ENCODE measurements around the gene LGI1. TPM values are rescaled to one million over a fixed set of nuclear protein-coding genes. Genes with fewer than 3 reads are reported as not detected.

LGI1 gene
- polyA plus RNA-seq, 1 donor = 34.6 TPM

GRCh38 chr10:93755443-93756116 lies 2.2 kb upstream of the LGI1 start:
- no peak for DNase-seq (ENCODE audit: low read depth)

GRCh38 chr10:93756118-93756517 lies 1.6 kb upstream of the LGI1 start:
- no peak for DNase-seq (ENCODE audit: low read depth)

- no peak for DNase-seq (ENCODE audit: low read depth)
Measured at GRCh38 chr10:93757136-93757535, 600 bp upstream of the LGI1 start.

DNA sequence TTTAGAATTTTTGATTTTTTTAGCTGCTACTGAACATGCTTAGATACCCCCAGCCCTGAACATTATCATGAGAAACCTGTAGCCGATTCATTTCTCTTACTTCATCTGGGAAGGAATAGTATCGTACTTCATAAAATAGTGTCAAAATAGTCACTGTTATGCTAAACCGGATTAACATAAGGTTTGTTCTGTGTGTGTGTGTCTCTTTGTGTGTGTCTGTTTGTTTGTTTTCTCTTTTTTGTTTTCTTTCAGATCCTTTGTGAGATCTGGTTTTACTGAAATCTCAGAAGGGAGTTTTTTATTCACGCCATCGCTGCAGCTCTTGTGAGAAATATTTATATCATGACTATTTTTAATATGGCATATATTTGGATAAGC lies 761 bp downstream of the LGI1 start:
- DNase-seq (ENCODE audit: low read depth) = no peak

- DNase-seq (ENCODE audit: low read depth) = no peak
Measured at GRCh38 chr10:93758891-93759410, 1.2 kb downstream of the LGI1 start.

DNA sequence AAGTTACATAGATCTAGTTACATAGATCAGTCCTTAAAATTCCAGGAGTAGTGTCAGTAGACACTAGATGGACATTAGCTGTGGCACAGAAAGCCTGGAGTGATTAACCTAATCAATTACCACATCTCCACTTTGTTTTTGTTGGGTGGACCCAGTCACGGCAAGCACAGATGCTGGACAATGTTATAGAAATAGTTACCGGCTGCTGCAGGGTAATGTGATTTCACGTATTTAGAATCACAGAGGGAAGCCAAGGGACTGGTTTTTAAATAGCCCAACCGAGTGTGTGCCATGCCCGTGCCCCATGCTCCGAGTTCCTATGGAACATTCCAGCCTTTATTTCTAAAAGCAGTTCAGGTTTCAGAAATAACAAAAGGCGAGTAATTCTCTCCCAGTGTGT lies 2.8 kb downstream of the LGI1 start:
- no peak for DNase-seq (ENCODE audit: low read depth)

- DNase-seq (ENCODE audit: low read depth) = no peak
Measured at GRCh38 chr10:93762979-93763391, 5.2 kb downstream of the LGI1 start.

DNA sequence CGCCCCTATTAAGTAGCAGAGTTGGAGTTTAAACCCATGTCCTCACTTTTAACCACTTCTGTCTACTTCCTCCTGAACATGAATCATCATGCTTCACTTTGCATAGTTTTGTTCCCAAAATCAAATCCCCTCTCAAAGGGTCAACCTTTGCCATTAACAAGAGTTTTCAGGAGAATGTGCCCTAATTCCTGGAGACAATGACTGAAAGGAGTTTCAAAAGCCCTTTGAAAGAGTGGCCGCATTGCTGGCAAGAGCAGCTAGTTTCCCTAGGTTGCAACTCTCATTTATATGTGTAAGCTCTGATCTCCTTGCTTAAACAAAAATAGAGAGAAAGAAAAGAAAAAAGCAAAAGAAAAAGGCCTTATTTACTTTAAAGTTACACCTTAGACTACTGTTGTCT lies 9.2 kb downstream of the LGI1 start:
- no peak for DNase-seq (ENCODE audit: low read depth)

- no peak for DNase-seq (ENCODE audit: low read depth)
Measured at GRCh38 chr10:93767724-93768399, 10.1 kb downstream of the LGI1 start.

- no peak for DNase-seq (ENCODE audit: low read depth)
Measured at GRCh38 chr10:93768892-93769291, 11.2 kb downstream of the LGI1 start.

DNA sequence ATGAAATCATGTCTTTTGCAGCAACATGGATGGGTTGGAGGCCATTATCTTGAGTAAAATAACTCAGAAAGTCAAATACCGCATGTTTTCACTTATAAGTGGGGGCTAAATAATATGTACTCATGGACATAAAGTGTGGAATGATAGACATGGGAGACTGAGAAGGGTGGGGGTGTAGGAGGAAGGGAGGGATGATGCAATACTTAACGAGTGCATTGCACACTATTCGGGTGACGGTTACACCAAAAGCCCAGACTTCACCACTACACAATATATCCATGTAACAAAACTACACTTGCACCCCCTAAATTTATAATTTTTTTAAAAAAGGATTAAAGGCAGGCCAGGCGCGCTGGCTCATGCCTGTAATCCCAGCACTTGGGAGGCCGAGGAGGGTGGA lies 13.6 kb downstream of the LGI1 start:
- DNase-seq (ENCODE audit: low read depth) = no peak

DNA sequence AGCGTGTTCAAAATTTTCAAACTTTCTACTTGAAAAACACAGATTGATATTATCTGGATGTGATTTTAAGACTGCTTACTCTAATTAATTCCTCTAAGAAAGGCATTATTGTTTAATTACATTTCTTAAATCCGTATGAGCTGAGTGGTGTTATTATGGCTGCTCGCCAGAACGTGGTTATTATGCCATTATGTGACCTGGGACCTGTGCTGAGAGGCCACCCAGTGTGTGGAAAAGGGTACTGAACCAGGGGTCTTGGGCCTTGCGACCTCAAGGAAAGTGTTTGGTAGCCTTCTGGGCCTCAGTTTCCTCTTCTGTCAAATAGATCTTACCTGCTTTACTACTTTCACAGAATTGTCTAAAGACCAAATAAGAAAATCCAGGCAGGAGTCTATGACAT lies 15.4 kb downstream of the LGI1 start:
- DNase-seq (ENCODE audit: low read depth) = no peak

GRCh38 chr10:93773705-93774104 lies 16.0 kb downstream of the LGI1 start:
- no peak for DNase-seq (ENCODE audit: low read depth)

GRCh38 chr10:93775356-93775755 lies 17.6 kb downstream of the LGI1 start:
- no peak for DNase-seq (ENCODE audit: low read depth)

GRCh38 chr10:93777092-93777491 lies 19.4 kb downstream of the LGI1 start:
- DNase-seq (ENCODE audit: low read depth) = no peak

- no peak for DNase-seq (ENCODE audit: low read depth)
Measured at GRCh38 chr10:93784059-93784458, 26.3 kb downstream of the LGI1 start.

DNA sequence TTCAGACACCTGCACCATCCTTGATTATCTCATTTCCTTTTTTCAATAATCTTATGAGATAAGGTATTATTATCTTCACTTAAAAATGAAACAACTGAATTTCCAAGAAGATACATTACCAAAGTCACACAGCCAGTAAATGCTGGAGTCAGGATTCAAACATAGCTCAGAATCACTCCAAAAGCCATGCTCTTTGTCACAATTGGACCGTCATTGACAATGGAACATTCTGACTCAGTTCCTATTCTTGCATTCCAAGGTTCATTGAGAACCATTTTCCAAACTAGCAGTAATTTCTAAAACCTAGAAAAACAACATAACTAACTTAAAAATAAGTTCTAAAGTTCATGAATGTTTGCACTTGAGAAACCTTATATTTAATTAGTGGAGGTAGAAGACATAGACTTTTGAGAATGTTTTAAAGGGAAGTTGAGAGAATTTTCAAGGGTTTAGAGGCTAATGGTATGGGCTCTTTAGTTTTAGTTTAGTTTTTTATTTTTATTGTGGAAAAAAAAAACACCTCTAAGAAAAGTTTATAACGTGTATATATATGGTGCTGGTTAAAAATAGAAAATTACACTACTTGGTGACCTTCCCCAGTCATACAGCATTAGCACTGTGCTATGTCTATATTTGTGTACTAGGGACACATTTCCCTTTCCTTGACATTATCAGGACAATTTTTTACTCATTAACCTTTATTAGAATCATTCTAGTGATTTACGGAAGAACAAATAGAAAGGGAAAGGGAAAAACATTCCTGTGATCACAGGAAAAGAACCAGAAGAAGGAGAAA lies 30.9 kb downstream of the LGI1 start:
- DNase-seq (ENCODE audit: low read depth) = no peak

GRCh38 chr10:93790439-93790838 lies 32.7 kb downstream of the LGI1 start:
- no peak for DNase-seq (ENCODE audit: low read depth)

GRCh38 chr10:93796167-93796566 lies 38.4 kb downstream of the LGI1 start:
- DNase-seq (ENCODE audit: low read depth) = no peak

DNA sequence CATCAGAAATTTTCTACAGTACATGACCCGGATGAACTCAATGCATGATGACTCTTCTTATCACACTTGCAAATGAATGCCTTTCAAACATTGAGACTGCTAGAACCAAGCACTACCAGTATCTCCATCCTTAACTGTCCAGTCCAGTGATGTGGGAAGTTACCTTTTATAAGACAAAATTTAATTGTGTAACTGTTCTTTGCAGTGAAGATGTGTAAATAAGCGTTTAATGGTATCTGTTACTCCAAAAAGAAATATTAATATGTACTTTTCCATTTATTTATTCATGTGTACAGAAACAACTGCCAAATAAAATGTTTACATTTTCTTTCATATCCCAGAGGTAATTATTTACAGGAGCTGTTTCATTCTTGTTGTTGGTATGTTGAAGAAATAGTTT lies 40.1 kb downstream of the LGI1 start:
- DNase-seq (ENCODE audit: low read depth) = no peak

- DNase-seq (ENCODE audit: low read depth) = no peak
Measured at GRCh38 chr10:93799155-93799708, 41.5 kb downstream of the LGI1 start.

- no peak for DNase-seq (ENCODE audit: low read depth)
Measured at GRCh38 chr10:93804200-93804599, 46.5 kb downstream of the LGI1 start.

Measured in forelimb muscle (tissue), 1 donor.